HL-60 (cell line): ENCODE measurements around the gene FSIP1.
A peak's percentile ranks its signal among the peaks of the same experiment; 100 is the strongest.

Experiments used
- DNase-seq, 2 experiments: peaks; one replicate each; pipeline ENCODE4 v3.0.0-alpha.2; 2010 to 2020; ENCODE audit warnings: low read depth in 1 of 2, low spot score in 1 of 2
- H3K27ac ChIP-seq: fragments of 250-450 bp; sonication (Bioruptor Pico); replicated peaks from 2 replicates; pipeline ENCODE4 v1.5.1; 2020; ENCODE audit warnings: mild to moderate bottlenecking, moderate library complexity
- H3K27me3 ChIP-seq: fragments of 250-450 bp; sonication (Bioruptor Pico); 2 replicates; pipeline ENCODE4 v1.5.1; 2021; ENCODE audit warnings: mild to moderate bottlenecking, moderate library complexity; ENCODE audit not compliant: insufficient read depth, poor library complexity, severe bottlenecking
- H3K4me3 ChIP-seq: replicated peaks from 2 replicates; pipeline ENCODE4 v1.5.1; 2011; ENCODE audit warnings: mild to moderate bottlenecking, control low read depth, low read length; ENCODE audit not compliant: insufficient read depth
- GABPA ChIP-seq: IDR thresholded peaks from 2 replicates; pipeline ENCODE4 v1.6.1; 2012; ENCODE audit warnings: low read depth
- POLR2AphosphoS5 ChIP-seq: IDR thresholded peaks from 2 replicates; pipeline ENCODE4 v1.6.1; 2012; ENCODE audit warnings: low read depth
- SPI1 ChIP-seq: IDR thresholded peaks from 2 replicates; pipeline ENCODE4 v1.6.1; 2012; ENCODE audit warnings: low read depth, mild to moderate bottlenecking, borderline replicate concordance
- TF ChIP-seq, protein P1 (sequence below): IDR thresholded peaks from 2 replicates; pipeline ENCODE4 v1.6.1; 2012; ENCODE audit warnings: low read depth; ENCODE audit not compliant: insufficient replicate concordance
- TF ChIP-seq, protein P2 (sequence below): IDR thresholded peaks from one replicate; pipeline ENCODE4 v1.5.1; 2011; ENCODE audit warnings: low read length, control low read depth, inconsistent platforms; ENCODE audit not compliant: insufficient read depth

Gene FSIP1

GRCh38 chr15:39781147-39781966, 1.3 kb downstream of the FSIP1 start:
- Histone ChIP-seq H3K27ac (peak overlapping the region; percentile 81), H3K27me3 (no peaks in the 10 kb centered on the region), H3K4me3 (no peak overlapping the region; the same call in 1 of the 2 replicates)
- DNase-seq = peak; percentile 55 to 62
- TF ChIP-seq, protein P1, sequence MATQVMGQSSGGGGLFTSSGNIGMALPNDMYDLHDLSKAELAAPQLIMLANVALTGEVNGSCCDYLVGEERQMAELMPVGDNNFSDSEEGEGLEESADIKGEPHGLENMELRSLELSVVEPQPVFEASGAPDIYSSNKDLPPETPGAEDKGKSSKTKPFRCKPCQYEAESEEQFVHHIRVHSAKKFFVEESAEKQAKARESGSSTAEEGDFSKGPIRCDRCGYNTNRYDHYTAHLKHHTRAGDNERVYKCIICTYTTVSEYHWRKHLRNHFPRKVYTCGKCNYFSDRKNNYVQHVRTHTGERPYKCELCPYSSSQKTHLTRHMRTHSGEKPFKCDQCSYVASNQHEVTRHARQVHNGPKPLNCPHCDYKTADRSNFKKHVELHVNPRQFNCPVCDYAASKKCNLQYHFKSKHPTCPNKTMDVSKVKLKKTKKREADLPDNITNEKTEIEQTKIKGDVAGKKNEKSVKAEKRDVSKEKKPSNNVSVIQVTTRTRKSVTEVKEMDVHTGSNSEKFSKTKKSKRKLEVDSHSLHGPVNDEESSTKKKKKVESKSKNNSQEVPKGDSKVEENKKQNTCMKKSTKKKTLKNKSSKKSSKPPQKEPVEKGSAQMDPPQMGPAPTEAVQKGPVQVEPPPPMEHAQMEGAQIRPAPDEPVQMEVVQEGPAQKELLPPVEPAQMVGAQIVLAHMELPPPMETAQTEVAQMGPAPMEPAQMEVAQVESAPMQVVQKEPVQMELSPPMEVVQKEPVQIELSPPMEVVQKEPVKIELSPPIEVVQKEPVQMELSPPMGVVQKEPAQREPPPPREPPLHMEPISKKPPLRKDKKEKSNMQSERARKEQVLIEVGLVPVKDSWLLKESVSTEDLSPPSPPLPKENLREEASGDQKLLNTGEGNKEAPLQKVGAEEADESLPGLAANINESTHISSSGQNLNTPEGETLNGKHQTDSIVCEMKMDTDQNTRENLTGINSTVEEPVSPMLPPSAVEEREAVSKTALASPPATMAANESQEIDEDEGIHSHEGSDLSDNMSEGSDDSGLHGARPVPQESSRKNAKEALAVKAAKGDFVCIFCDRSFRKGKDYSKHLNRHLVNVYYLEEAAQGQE = no peak
- TF ChIP-seq SPI1 (no peak), GABPA (0 out of 2 replicates have a peak, but pooled peaks have one; percentile 41), POLR2AphosphoS5 (no peak)
- TF ChIP-seq, protein P2, sequence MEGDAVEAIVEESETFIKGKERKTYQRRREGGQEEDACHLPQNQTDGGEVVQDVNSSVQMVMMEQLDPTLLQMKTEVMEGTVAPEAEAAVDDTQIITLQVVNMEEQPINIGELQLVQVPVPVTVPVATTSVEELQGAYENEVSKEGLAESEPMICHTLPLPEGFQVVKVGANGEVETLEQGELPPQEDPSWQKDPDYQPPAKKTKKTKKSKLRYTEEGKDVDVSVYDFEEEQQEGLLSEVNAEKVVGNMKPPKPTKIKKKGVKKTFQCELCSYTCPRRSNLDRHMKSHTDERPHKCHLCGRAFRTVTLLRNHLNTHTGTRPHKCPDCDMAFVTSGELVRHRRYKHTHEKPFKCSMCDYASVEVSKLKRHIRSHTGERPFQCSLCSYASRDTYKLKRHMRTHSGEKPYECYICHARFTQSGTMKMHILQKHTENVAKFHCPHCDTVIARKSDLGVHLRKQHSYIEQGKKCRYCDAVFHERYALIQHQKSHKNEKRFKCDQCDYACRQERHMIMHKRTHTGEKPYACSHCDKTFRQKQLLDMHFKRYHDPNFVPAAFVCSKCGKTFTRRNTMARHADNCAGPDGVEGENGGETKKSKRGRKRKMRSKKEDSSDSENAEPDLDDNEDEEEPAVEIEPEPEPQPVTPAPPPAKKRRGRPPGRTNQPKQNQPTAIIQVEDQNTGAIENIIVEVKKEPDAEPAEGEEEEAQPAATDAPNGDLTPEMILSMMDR = no peak

DNA sequence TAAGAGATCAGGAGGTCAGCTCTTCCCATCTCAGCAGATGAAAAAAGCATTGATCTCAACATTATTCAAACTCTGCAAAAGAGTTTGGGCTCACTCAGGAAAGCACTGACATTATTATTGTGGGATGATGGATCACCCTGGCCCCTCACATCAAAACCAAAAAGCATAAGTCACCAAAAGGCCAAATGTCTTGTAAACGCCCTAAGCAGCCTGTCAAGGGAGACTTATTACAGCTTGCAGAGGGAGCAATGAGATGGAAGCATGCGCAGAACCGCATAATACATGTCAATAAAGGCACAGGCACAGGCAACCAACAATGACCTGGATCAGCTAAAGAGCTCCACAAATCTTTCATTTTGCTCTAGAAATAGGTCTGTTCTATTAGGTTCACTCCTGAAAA, 4.6 kb downstream of the FSIP1 start:
- no peaks in the 10 kb centered on the region for H3K27me3 ChIP-seq
- no peak overlapping the region for H3K4me3 ChIP-seq
- no peak for TF ChIP-seq GABPA
- TF ChIP-seq, protein P1 = no peak
- TF ChIP-seq POLR2AphosphoS5 = no peak
- TF ChIP-seq SPI1 = no peak
- TF ChIP-seq, protein P2 = no peak
- no peak for DNase-seq
- no peak overlapping the region for H3K27ac ChIP-seq

GRCh38 chr15:39777496-39777895, 5.1 kb downstream of the FSIP1 start:
- no peak for DNase-seq
- Histone ChIP-seq H3K27ac (no peak overlapping the region), H3K27me3 (no peaks in the 10 kb centered on the region), H3K4me3 (no peak overlapping the region)
- TF ChIP-seq GABPA (no peak), SPI1 (no peak), POLR2AphosphoS5 (no peak)
- TF ChIP-seq, protein P2 = no peak
- TF ChIP-seq, protein P1 = no peak
